Glomerular endothelial cell (primary cell): Measurements from ENCODE around the gene TAF10. TPM values are rescaled to one million over a fixed set of nuclear protein-coding genes. Genes with fewer than 3 reads are reported as not detected.

Source experiments
- DNase-seq: peaks from one replicate; pipeline ENCODE4 v3.0.0-alpha.2; 2011; ENCODE audit warnings: low read depth, low spot score; ENCODE audit errors: extremely low read depth
- total RNA-seq: library from RNA; depleted of rRNA; stranded (reverse); fragments of >200 nt; gene quantifications from 2 replicates; pipeline ENCODE4 v1.2.3, GENCODE V29; 2015

TAF10 gene
- total RNA-seq, 1 donor from 2014 or later: 81.6 TPM

DNA sequence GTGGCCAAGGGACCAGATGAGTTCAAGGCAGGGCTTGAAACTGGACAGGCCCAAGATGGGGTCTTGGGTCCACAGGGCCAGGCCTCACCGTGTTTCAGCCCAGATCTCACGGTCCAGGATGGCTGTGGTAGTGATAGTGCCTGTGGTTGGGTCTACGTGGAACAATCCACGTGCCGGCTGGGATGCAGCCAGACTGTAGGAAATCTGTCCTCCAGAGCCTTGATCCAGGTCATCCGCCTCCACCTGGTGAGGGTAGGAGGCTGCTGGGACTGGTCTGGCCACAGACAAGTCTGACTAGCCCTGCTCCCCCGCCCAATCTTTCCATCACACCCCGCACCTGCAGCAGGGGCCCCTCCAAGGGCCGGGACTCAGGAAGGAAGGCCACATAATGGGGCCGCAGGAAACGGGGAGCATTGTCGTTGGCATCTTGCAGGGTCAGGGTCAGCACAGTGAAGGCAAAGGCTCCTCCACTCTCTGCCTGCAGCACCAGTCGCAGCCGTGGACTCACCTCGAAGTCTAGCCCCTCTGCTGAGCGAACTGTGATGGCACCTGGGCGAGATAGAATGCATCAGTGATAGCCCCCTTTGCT is 13.9 kb upstream of the TAF10 start:
- DNase-seq: no peak

DNA sequence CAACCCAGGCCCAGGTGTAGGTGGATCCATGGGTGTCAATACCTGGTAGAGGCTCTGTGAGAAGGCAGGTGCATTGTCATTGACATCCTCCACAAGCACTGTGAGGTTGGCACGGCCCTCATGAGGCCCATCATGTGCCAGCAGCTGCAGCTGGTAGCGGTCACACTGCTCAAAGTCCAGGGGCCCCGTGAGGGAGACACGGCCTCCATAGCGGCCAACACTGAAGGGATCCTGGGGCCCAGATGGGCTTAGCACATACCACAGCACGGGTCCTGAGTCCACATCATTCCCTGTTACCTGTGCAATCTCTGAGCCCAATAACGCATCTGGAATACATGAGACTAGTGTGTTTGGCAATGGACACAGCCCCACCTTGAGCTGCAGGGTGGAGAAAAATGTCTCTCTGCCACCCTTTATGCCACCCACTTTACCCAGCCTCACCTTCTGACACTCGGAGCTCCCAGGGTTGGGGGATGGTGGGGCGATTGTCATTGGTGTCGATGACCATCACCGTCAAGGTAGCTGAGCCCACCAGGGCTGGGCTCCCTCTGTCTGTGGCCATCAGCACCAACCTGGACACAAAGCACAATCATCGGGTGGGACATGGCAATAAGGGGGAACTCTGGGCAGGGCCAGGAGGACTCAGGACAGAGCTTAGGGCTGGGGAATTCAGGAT is 13.3 kb upstream of the TAF10 start:
- no peak for DNase-seq

DNA sequence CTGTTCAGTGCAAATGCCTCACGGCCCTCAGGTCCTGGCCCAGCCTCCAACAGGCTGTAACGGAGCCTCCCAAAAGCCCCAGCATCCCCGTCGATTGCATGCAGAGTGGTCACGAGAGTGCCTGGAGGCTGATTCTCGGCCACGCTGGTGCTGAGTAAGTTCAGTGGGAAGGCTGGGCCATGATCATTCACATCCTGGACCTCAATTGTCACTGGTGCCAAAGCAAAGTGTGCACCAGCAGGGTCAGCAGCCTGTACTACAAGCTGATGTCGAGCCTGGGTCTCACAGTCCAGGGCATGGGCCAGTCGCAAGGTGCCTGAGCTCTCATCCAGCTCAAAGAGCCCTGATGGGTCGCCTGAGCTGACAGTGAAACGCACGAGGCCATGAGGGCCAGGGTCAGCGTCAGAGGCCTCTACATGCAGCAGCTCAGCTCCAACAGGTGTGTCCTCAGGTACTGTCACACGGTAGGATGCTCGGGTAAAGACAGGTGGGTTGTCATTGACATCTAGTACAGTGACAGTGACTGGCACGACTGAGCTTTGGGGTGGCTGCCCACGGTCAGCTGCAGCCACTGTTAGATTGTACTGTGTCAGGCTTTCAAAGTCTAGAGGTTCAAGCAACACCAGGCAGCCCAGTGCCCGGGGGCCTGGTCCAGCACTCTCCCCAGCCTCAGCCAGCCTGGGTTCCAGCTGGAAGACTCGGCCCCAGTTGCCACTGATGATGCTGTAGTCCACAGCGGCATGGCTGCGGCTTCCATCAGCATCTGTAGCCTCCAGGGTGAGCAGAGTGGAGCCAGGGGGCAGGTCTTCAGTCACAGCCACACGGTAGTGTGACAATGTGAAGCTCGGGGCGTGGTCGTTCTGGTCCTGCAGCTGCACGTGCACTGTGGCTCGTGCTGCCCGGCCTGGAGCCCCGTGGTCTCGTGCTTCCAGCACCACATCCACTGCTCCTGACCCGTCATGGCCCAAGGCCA is 11.7 kb upstream of the TAF10 start:
- no peak for DNase-seq

DNA sequence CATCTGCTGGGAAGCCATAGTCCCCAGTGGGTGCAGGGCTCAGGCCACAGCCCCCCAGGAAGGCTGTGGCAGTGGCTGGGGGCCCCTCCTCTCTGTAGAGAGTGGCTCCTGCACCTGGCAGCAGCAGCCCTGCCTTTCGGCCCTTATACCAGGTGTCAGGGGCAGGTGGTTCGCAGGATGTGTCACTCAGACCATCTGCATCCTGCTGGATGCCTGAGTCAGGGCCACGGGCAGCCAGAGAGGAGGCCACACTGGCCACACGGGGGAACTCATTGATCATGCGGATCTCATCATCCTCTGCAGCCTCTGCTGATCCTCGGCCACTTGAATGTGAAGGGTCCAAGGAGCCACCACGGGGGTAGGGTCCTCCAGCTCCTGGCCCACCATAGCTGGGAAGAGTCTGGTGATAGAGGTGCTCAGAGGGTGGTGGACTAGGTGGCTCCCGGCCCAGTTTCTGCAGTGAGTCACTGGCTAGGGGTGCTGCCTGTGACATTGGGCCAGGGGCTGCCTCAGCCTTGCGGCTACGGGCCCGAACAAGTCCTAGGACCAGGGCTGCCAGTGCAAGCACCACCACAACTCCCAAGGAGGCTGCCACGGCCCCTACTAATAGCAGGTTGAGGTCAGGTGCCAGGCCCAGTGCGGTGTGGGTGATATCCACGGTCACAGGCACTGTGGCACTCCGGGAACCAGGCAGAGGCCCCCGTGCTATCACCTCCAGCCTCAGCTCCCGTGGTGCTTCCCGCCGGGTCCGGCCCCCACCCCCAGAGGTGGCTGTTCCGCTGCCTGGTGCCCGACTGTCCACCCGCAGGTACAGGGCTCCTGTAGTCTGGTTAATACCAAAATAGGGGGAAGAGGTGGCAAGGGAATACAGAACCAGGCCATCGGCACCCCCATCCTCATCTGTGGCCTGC is 10.5 kb upstream of the TAF10 start:
- DNase-seq: no peak

DNA sequence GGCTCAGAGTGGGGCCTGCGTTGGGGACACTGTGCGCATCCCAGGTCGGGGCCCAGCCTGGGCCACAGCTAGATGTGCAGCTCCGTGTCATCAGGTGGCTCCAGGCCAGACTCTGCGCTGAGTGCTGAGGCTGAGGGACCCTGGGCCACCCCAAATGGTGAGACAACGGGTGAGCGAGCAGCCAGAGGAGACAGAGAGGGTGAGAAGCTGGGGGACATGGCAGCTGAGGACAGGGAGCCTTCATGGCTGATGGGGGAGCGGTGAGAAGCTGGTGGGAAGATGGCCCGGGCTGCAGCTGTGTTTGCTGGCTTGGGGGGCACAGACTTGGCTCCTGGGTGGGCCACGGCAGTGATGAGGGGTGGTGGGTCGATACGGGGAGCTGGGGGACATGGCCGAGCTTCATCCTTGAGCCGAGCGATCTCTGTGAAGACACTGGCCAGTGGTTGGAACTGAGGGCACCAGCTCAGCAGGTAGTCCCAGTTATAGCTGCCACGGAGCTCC is 9.7 kb upstream of the TAF10 start:
- DNase-seq: no peak

DNA sequence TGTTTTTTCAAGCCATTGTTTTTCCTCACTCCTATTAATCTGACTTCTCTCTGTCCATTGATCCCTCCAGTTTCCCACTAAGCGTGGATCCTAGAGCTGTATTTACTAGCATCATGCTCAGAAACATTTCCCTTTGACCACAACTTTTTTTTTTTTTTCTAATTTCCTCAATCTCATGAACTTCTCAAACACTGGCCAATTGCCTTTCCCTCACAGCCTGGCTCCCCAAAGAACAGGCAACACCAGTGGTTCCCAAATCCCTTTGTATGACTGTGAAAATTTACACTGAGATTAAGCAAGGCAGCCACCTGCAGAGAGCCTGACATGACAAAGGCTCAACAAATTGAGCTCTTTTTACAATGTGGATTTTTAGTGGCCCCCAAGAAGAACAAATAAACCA is 8.6 kb upstream of the TAF10 start:
- DNase-seq: no peak

DNA sequence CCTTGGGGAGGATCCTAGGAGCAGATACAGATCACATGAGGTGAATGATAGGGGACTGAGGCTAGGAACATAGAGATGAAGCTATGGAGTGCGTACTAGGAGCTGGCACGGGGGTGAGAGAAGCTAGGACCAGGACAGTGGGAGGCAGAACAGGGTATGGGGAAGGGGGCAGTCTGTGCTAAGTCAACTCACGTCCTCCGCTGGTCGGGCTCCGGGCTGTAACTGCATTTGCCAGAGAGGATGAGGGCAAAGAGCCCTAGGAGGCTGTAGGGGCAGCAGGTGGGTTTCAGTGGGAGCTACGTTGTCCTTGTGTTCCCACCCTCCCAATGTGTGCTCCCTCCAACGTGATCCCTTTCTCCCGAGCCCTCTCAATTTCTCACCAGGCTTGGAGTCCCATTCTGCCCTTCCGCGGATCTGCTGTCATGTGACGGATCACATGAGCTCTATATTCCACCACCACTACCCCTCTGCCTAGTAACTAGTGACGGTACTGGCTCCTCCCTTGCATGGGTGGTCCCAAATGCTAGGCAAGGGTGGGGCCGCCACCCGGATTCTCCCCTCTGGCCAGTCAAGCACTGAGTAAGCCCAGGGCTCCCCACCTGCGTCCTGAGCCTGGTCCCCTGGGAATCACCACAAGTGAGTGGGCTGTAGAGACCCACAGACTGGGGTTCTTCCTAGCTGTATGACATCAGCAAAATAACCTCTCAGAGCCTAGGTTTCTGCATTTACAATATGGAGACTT is 7.2 kb upstream of the TAF10 start, which contains the start of gene TPP1:
Gene TPP1 (minus strand): TSS at position 419 of the 742 bp plus-strand sequence. CDS start 22 bp downstream, at position 397.
- peak; percentile 85 for DNase-seq

DNA sequence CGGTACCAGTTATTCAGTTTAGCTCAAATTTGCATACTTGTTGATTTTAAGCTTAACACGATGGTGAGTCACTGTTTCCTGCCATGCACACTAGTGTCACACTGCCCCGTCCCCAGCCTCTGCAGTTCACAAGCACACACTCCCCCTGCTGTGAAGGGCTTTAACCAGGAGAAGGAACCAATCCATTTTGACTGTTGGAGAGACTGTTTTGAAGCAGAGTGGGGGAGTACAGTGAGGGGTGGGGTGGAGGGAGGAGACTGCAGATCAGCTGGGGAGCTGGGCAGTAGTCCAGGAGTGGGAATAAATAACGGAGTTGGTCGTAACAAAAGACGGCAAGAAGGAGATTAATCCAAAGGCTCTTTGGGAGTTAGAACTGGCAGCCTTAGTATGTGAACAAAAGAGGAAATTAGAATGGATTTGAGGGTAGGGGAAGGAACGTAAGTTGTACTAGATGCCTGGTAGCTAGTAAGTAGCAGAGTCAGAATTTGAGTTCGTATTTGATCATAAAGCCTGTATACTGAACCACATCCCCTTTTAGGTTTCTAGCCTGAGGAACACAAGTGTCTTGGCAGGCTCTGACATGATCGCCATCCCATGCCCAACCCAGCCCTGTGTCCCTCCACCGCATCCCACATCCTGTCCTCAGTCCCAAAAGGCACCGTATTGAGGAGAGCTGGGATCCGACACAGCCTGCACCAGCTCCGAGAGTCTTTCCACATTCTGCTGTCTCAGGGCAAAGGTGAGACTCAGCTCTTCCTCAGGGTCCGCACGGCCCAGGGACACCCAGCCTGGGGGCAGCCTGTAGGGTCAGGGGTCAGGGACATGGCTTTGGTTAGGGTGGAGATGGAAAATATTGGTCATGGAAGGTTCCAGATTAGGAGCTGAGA is 6.3 kb upstream of the TAF10 start:
- no peak for DNase-seq

DNA sequence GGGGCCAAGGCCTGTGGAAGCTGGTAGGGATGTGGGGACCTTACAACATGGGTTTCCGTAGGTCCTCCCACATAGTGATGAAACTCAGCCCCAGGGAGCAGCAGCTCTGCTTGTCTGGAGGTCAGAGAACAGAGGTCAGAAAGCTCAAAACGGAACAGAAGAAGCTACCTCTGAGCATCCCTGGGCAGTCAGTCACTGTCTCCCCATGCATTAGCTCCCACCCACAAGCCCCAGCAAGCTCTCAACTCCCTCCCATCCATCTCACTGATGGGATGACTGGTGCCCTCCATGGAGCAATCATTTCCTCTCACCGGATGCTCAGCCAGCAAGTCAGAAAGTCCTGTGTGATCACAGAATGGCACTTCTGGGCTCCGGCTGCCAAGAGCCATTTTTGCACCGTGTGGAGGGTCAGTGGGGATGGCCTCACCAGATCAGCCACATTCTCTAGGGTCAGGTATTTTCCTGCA is 5.3 kb upstream of the TAF10 start:
- no peak for DNase-seq

DNA sequence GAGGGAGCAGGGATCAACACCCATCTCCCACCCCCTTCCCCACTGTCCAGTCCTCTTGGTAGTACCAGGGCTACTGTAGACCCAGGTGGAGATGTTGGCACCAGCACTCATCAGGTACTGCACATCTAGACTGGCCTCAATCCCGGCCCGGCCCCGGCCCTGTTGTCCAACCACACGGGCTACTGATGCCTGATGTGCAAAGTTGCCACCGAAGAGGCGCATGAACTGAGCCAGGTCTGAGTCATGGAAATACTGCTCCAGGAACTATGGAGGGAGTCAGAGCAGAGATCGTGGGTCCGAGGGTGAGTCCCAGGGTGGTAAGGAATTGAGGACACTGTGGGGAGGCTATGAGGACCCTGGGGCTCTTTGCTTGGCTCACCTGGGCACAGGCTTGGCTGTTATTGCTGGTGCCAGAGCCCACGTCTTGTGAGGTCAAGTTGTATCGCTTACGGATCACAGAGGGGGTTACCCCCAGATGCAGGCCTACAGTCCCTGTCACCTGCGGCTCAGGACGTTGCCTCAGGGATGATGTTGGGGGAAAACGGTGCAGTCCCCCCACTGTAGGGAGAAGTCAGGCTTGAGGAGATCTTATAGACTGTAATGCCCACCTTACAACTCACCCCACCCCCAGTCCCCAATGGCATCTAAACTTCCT is 4.7 kb upstream of the TAF10 start:
- no peak for DNase-seq

DNA sequence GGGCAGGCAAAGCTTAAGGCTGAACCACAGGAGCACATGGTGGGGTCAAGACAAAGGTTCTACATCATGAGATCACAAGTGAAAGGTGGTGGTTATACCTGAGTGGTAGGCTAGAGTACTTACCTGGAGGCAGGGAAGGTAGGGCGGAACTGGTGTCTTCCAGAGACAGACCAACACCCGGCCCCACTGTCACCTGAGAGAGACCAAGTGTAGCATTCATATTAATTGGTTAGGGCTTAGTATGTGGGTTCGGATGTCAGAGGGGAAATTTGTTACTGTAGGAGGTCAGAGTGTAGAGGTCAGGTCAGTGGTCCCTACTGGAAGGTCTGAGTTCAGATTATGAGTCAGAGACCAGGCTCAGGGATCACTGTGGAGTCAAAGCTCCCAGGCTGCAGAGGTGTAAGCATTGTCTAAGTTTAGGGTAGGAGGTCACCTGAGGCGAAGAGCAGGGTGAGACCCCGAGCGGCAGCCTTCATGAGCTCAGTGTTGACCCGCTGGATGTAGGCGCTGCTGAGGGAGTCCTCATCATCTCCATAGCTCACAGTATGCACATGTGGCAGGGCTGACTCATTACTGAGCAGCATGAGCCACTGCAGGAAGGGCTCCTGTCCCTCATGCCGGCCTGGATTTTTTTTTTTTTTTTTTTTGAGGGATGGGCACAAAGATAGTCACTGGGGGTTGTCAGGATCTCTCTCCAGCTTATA is 4.0 kb upstream of the TAF10 start:
- no peak for DNase-seq

DNA sequence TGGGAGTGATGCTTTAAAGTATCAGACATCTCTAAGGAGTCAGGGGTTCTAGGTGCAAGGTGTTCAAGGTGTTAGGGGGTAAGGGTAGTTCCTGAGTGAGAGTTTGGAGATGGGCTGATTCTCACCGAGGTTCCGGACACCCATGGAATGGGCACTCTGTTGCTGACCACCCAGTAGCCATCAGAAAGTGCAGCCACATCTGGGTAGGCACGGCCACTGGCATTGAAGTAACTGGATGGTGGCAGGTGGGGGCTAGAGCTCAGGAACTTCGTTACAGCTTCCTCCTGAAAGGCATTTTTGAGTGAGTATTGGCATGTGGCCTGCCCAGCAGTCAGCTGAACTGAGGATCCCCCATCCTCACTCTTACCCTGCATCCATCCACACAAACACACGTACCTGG is 3.0 kb upstream of the TAF10 start:
- DNase-seq: no peak

DNA sequence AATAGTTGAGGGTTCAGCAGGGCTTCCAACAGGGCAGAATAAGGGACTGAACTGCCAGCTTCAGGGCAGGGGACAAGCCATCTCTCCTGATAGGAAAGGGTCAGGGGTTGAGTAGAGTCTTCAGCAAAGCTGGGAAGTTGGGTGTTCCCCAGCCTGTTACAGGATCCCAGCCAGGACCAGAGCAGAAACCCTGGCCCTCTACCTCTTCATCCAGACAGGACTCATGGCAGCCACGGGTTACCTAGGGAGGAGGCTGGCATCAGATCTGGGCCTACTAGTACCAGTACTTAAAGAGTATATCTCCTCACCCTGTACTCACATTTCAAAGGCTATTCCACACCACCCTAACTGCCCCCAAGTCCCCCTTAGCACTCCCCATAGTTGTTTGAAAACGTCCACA is 2.4 kb upstream of the TAF10 start:
- DNase-seq: no peak

DNA sequence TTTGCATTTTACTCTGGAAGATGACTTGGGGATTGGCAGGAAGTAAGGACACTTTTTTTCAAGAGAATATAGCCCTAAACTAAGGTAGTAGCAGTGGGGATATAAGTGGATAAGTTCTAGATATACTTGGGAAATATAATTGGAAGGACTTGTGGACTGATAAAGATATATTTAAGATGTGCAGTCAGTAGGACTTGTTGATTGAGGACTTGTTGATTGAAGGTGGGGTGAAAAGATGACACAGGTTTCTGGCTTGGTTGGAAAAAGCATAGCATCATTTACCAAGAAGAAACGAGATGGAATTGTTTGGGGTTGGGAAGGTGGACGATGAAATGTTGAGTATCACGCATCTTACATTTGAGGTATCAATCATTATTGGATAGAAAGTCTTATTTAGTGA is 1.5 kb upstream of the TAF10 start:
- no peak for DNase-seq

DNA sequence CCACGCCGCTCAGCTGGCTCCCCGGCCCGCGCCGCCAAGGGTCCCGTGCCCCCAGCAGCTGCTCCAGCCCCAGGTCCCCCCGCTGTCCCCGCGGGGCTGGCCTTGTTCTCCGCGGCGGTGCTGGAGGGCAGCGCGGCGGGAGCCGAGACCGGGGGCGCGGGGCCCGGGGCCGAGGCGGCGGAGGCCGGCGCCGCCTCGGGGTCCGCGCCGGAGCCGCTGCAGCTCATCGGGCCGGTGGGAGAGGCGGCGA is 128 bp downstream of the TAF10 start:
- no peak for DNase-seq

DNA sequence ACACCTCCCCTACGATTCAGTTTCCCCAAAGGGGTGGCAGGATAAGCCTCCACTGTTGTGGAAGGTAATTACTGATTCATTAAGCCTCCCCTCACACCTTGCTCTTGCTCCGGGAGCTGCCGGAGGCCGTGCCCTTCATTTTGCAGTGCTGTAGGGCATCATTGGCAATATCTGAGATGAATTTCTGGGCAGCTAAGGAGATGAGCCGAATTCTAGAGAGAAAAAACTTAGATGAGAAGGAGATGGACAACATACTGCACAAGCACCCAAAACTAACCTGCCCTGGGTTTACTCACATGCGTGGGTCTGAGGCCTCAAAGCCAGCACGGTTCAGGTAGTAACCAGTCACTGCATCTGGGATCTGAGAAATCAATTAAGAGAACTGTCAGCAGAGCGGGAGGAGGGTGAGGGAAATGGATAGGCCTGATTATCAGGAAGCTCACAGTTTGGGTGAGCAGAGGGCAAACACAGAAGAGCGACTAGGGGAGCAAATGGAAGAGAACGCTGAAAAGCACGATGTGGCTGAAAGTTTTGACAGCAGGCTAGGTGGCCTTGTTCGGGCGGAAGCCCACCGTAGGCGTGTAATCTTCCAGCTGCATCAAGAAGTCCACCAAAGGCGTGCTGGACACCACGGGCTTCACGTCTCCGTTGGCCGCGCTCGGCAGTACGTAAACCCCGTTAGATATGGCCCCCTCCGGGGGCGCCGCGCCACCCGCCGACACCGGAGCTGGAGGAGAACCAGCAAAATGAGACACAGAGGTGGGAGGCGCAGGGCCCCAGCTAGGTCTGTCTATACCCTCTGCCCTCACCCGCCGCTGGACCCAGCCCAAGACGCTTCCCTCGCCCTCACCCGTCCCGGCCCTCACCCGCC is 689 bp downstream of the TAF10 start:
- no peak for DNase-seq

DNA sequence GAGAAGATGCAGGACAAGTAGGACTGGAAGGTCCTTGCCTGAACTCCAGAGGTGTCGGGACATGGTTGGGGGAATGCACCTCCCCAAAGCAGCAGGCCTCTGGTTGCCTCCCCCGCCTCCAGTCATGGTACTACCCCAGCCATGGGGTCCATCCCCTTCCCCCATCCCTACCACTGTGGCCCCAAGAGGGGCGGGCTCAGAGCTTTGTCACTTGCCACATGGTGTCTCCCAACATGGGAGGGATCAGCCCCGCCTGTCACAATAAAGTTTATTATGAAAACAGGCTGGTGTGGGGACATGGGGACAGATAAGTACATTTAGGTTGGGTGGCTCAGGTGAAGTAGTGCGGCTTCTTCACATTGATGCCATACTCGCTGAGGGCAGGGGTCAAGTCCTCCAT is 1.4 kb downstream of the TAF10 start:
- no peak for DNase-seq
